Ovary (tissue), 10 donors: ENCODE data around the gene HIP1. TPM values are rescaled to one million over a fixed set of nuclear protein-coding genes. Genes with fewer than 3 reads are reported as not detected.
"Not testable (repeated sequence)": the region's sequence is repeated elsewhere in the genome, so short reads cannot be mapped to it uniquely, and the experiment has no call there.

ENCODE experiments used
- DNase-seq, 5 donors: peaks; one replicate each; pipeline ENCODE4 v3.0.0-alpha.2; 2019 to 2020
- H3K27ac ChIP-seq, 2 donors: fragments of 200-600 bp; one replicate each; pipeline versions ENCODE4 v1.5.1 to v1.8.0; 2019 to 2022
- H3K27me3 ChIP-seq: fragments of 200-600 bp; one replicate; pipeline ENCODE4 v1.8.0; 2022
- H3K36me3 ChIP-seq: fragments of 200-600 bp; sonication (generic); one replicate; pipeline ENCODE4 v1.5.1; 2019
- H3K4me1 ChIP-seq: one replicate; pipeline ENCODE4 v1.8.1; 2013; ENCODE audit warnings: mild to moderate bottlenecking, moderate library complexity; ENCODE audit not compliant: insufficient read depth
- H3K4me3 ChIP-seq: fragments of 200-600 bp; sonication (generic); one replicate; pipeline ENCODE4 v1.5.1; 2017
- H3K9me3 ChIP-seq, 2 donors: fragments of 200-600 bp in 1 of 2; sonication (generic) in 1 of 2; one replicate each; pipeline versions ENCODE4 v1.5.1 to v1.8.1; 2013 to 2019; ENCODE audit warnings: mild to moderate bottlenecking in 1 of 2, moderate library complexity in 1 of 2
- CTCF ChIP-seq, 3 donors: fragments of 450-650 bp in 2 of 3; fragments of 200-600 bp in 1 of 3; IDR thresholded peaks; one replicate each; pipeline versions ENCODE4 v1.5.1 to v1.8.0; 2016 to 2022; ENCODE audit warnings: antibody characterized with exemption in 3 of 3, mild to moderate bottlenecking in 1 of 3
- EP300 ChIP-seq: sonication (generic); formaldehyde crosslinking; IDR thresholded peaks from one replicate; pipeline ENCODE4 v1.6.1; 2017; ENCODE audit warnings: antibody characterized with exemption
- POLR2A ChIP-seq: fragments of 450-650 bp; IDR thresholded peaks from one replicate; pipeline ENCODE4 v1.6.1; 2017; ENCODE audit warnings: antibody characterized with exemption, mild to moderate bottlenecking, moderate library complexity
- WGBS, 3 donors: extraction: QIAGEN DNeasy Blood & Tissue Kit in 1 of 3; methylation state at CpG; one replicate each; pipeline versions ENCODE4 v1.1.5 to v1.1.7; 2013 to 2017; 5-methylcytosine and 5-hydroxymethylcytosine counted together
- intact Hi-C, 4 donors: fragments of 100-400 bp; cut with DNase I; formaldehyde crosslinking; loops; one replicate each; pipeline versions ENCODE4 v1.11.0 to v1.15.1; 2022 to 2023
- long read RNA-seq, 3 donors: library from polyadenylated mRNA in 2 of 3; unstranded in 2 of 3; transcript quantifications; one replicate each; pipeline ENCODE4 v2.0.0 and lab custom pipeline, GENCODE V29; 2021 to 2026
- polyA plus RNA-seq, 2 donors: library from polyadenylated mRNA; stranded (reverse); fragments of 200-250 nt in 1 of 2; fragments of 350-450 nt in 1 of 2; fragmentation: Illumina TruSeq in 1 of 2; extraction: RNeasy Lipid Tissue Mini Kit (QIAGEN cat#74804) in 1 of 2; gene quantifications; one replicate each; pipeline ENCODE4 v1.2.3, GENCODE V29; 2013 to 2014
- total RNA-seq, 7 donors: library from RNA; depleted of rRNA in 2 of 7; stranded (reverse); fragments of >200 nt in 2 of 7; fragmentation: NEBNext Ultra II Directional in 3 of 7; extraction: Animal tissue kit (Norgen Biotek cat#: 25700) in 3 of 7; gene quantifications; one replicate each; pipeline versions ENCODE4 v1.1.0 to v1.2.4, GENCODE V29; 2016 to 2023
- donor health status: DM: no; HTN: no; CAD: no; lungs with moderate emphysema.
- donor health status: DM: no; HTN: no; CAD: no.
- donor health status: Bipolar disorder and iron deficiency.
- donor health status: DM: yes; HTN: yes; CAD: no.
- donor health status: DM: no; HTN: no; CAD: no.
- donor health status: DM: yes; HTN: yes; CAD: no.

Gene HIP1
- 10 to 100 TPM in 6 of 7 donors, 1 to 10 TPM in 1; 9.4 to 27.0 (median 16.8) TPM for total RNA-seq
- polyA plus RNA-seq, result 10 to 100 TPM; 11.3 to 31.4 TPM
- long read RNA-seq, donor 1, full-length matches to known transcripts, result 1 of 42 reads
- long read RNA-seq, donor 1, partial matches to known transcripts, result 14 of 42 reads
- long read RNA-seq, donor 1, other reads (novel, unspliced or antisense), result 27 of 42 reads
- long read RNA-seq, donor 2, result 0 reads
- long read RNA-seq, donor 3, full-length matches to known transcripts, result 4 of 22 reads
- long read RNA-seq, donor 3, partial matches to known transcripts, result 1 of 22 reads
- long read RNA-seq, donor 3, other reads (novel, unspliced or antisense), result 17 of 22 reads

- no peaks in the 10 kb centered on the region for H3K9me3 ChIP-seq
- peak within 1 kb of the TSS; percentile 87 for H3K4me3 ChIP-seq
- TF ChIP-seq POLR2A, result no peak
- H3K36me3 ChIP-seq, result no peaks in the 10 kb centered on the region
- WGBS, 3 donors, result 0 to 1% (median 0%) methylated on average over 6 to 30 of the region's 30 CpGs
- no peak for DNase-seq
- H3K4me1 ChIP-seq, result peaks cover 2% of the 10 kb centered on the region
- H3K27me3 ChIP-seq, result no peaks in the 10 kb centered on the region
- intact Hi-C loops, result no loop called here
- peak within 1 kb of the TSS; percentile 66 to 87 for H3K27ac ChIP-seq
These were observed at the start of gene HIP1 for GRCh38 chr7:75738604-75738974. Gene HIP1 (minus strand): TSS chr7:75738941. CDS start chr7:75738920, 21 bp downstream.

- H3K9me3 ChIP-seq, intact Hi-C loops, H3K36me3 ChIP-seq, DNase-seq, H3K27ac ChIP-seq, H3K4me3 ChIP-seq, H3K27me3 ChIP-seq: not testable (repeated sequence)
- peaks cover 13% of the 10 kb centered on the region for H3K4me1 ChIP-seq
- 80 to 82% (median 82%) methylated on average over 14 of the region's 14 CpGs for WGBS, 3 donors
These were observed 49.6 kb upstream of the HIP1 start for GRCh38 chr7:75788154-75788847.

- H3K9me3 ChIP-seq, H3K27ac ChIP-seq, H3K4me1 ChIP-seq, H3K27me3 ChIP-seq, intact Hi-C loops, H3K36me3 ChIP-seq, H3K4me3 ChIP-seq, DNase-seq: not testable (repeated sequence)
- 88 to 92% (median 90%) methylated on average over 5 of the region's 5 CpGs for WGBS, 3 donors
These were observed 44.3 kb upstream of the HIP1 start for GRCh38 chr7:75783058-75783457.

- H3K36me3 ChIP-seq, H3K27ac ChIP-seq, H3K9me3 ChIP-seq, H3K4me1 ChIP-seq, intact Hi-C loops, H3K4me3 ChIP-seq, H3K27me3 ChIP-seq, DNase-seq: not testable (repeated sequence)
- 80 to 84% (median 83%) methylated on average over 14 of the region's 14 CpGs for WGBS, 3 donors
These were observed 42.0 kb upstream of the HIP1 start for GRCh38 chr7:75780647-75781273.

- H3K27ac ChIP-seq, H3K4me1 ChIP-seq, H3K36me3 ChIP-seq, H3K4me3 ChIP-seq, DNase-seq, H3K27me3 ChIP-seq, H3K9me3 ChIP-seq: not testable (repeated sequence)
- 86 to 90% (median 87%) methylated on average over 11 of the region's 11 CpGs for WGBS, 3 donors
- intact Hi-C loops, result loop anchor here in 1 of 4 donors (10.0 kb wide), 1 partner anchor 235 kb away; no protein-coding TSS in a partner anchor
These were observed 40.8 kb upstream of the HIP1 start for GRCh38 chr7:75779516-75779915.

GRCh38 chr7:75779035-75779434, 40.3 kb upstream of the HIP1 start:
- intact Hi-C loops, result loop anchor here in 1 of 4 donors (10.0 kb wide), 1 partner anchor 236 kb away; no protein-coding TSS in a partner anchor
- not testable (repeated sequence) for H3K27me3 ChIP-seq, H3K4me1 ChIP-seq, H3K9me3 ChIP-seq, H3K36me3 ChIP-seq, DNase-seq, H3K27ac ChIP-seq, H3K4me3 ChIP-seq
- 76 to 83% (median 78%) methylated on average over 11 of the region's 11 CpGs for WGBS, 3 donors

- Histone ChIP-seq H3K36me3 (no peaks in the 10 kb centered on the region), H3K27ac (no peak overlapping the region), H3K9me3 (no peaks in the 10 kb centered on the region), H3K4me1 (peaks cover 8% of the 10 kb centered on the region), H3K4me3 (no peak overlapping the region), H3K27me3 (no peaks in the 10 kb centered on the region)
- TF ChIP-seq CTCF (IDR thresholded peaks at IDR 0.05) (peak in 1 of 3 donors; percentile 31), EP300 (no peak)
- no peak for DNase-seq
- intact Hi-C loops, result loop anchor here in 1 of 4 donors (10.0 kb wide), 1 partner anchor 238 kb away; no protein-coding TSS in a partner anchor
- 63 to 73% (median 72%) methylated on average over 12 of the region's 12 CpGs for WGBS, 3 donors
These were observed 37.7 kb upstream of the HIP1 start for GRCh38 chr7:75776295-75776971.

GRCh38 chr7:75773958-75774357, 35.2 kb upstream of the HIP1 start:
- H3K4me3 ChIP-seq, H3K36me3 ChIP-seq, DNase-seq, H3K27ac ChIP-seq, H3K27me3 ChIP-seq, H3K9me3 ChIP-seq: not testable (repeated sequence)
- 89 to 91% (median 90%) methylated on average over 6 of the region's 6 CpGs for WGBS, 3 donors
- intact Hi-C loops, result loop anchor here in 1 of 4 donors (10.0 kb wide), 1 partner anchor 241 kb away; no protein-coding TSS in a partner anchor
- H3K4me1 ChIP-seq, result peaks cover 10% of the 10 kb centered on the region
